Measurements from ENCODE around the gene C11orf65. TPM values are rescaled to one million over a fixed set of nuclear protein-coding genes. Genes with fewer than 3 reads are reported as not detected.

The C11orf65 gene
- total RNA-seq, 1 donor = 1.1 TPM

- no peaks in the 10 kb centered on the region for H3K36me3 ChIP-seq (ENCODE audit: insufficient read depth, low read length)
- H3K9me3 ChIP-seq (ENCODE audit: low read depth, low read length) = no peaks in the 10 kb centered on the region
- no peak overlapping the region for H3K4me3 ChIP-seq (ENCODE audit: insufficient read depth, low read length)
- no peak overlapping the region for H3K27ac ChIP-seq (ENCODE audit: low read depth, low read length)
- H3K27me3 ChIP-seq (ENCODE audit: insufficient read depth, low read length) = no peaks in the 10 kb centered on the region
- no peak for TF ChIP-seq CTCF (IDR thresholded peaks at IDR 0.05; ENCODE audit: extremely low read depth, low read depth, low read length)
- DNase-seq (ENCODE audit: insufficient read length, low spot score, missing footprints) = no peak
- no peak overlapping the region for H3K4me2 ChIP-seq (ENCODE audit: insufficient read depth, low read length)
- no peak overlapping the region for H2AFZ ChIP-seq (ENCODE audit: low read length)
- no peaks in the 10 kb centered on the region for H3K79me2 ChIP-seq (ENCODE audit: insufficient read depth, low read length)
- no peaks in the 10 kb centered on the region for H3K4me1 ChIP-seq (ENCODE audit: insufficient read depth, low read length)
- no peaks in the 10 kb centered on the region for H4K20me1 ChIP-seq (ENCODE audit: insufficient read depth, low read length)
These were observed 30.7 kb downstream of the C11orf65 start for GRCh38 chr11:108436594-108436993.

- H2AFZ ChIP-seq (ENCODE audit: low read length) = no peak overlapping the region
- H3K9me3 ChIP-seq (ENCODE audit: low read depth, low read length) = no peaks in the 10 kb centered on the region
These were observed 32.3 kb downstream of the C11orf65 start for GRCh38 chr11:108435066-108435465.

GRCh38 chr11:108432783-108433182, 34.5 kb downstream of the C11orf65 start:
- H3K27ac ChIP-seq (ENCODE audit: low read depth, low read length) = no peak overlapping the region
- H3K4me3 ChIP-seq (ENCODE audit: insufficient read depth, low read length) = no peak overlapping the region
- H3K9me3 ChIP-seq (ENCODE audit: low read depth, low read length) = no peaks in the 10 kb centered on the region
- no peak overlapping the region for H3K4me2 ChIP-seq (ENCODE audit: insufficient read depth, low read length)
- H2AFZ ChIP-seq (ENCODE audit: low read length) = no peak overlapping the region
- H4K20me1 ChIP-seq (ENCODE audit: insufficient read depth, low read length) = no peaks in the 10 kb centered on the region
- DNase-seq (ENCODE audit: insufficient read length, low spot score, missing footprints) = peak; percentile 57
- no peaks in the 10 kb centered on the region for H3K36me3 ChIP-seq (ENCODE audit: insufficient read depth, low read length)
- H3K27me3 ChIP-seq (ENCODE audit: insufficient read depth, low read length) = no peaks in the 10 kb centered on the region
- no peaks in the 10 kb centered on the region for H3K4me1 ChIP-seq (ENCODE audit: insufficient read depth, low read length)
- no peaks in the 10 kb centered on the region for H3K79me2 ChIP-seq (ENCODE audit: insufficient read depth, low read length)
- TF ChIP-seq CTCF (IDR thresholded peaks at IDR 0.05; ENCODE audit: extremely low read depth, low read depth, low read length) = no peak

More at GRCh38 chr11:108435066-108435465, 32.3 kb downstream of the C11orf65 start:
- TF ChIP-seq CTCF (IDR thresholded peaks at IDR 0.05; ENCODE audit: extremely low read depth, low read depth, low read length) = no peak
- Histone ChIP-seq H3K4me3 (ENCODE audit: insufficient read depth, low read length) (no peak overlapping the region), H4K20me1 (ENCODE audit: insufficient read depth, low read length) (no peaks in the 10 kb centered on the region), H3K27ac (ENCODE audit: low read depth, low read length) (no peak overlapping the region), H3K27me3 (ENCODE audit: insufficient read depth, low read length) (no peaks in the 10 kb centered on the region), H3K4me1 (ENCODE audit: insufficient read depth, low read length) (no peaks in the 10 kb centered on the region), H3K4me2 (ENCODE audit: insufficient read depth, low read length) (no peak overlapping the region), H3K79me2 (ENCODE audit: insufficient read depth, low read length) (no peaks in the 10 kb centered on the region), H3K36me3 (ENCODE audit: insufficient read depth, low read length) (no peaks in the 10 kb centered on the region)
- DNase-seq (ENCODE audit: insufficient read length, low spot score, missing footprints) = no peak

GRCh38 chr11:108431997-108432396, 35.3 kb downstream of the C11orf65 start:
- DNase-seq (ENCODE audit: insufficient read length, low spot score, missing footprints) = no peak
- Histone ChIP-seq H3K4me1 (ENCODE audit: insufficient read depth, low read length) (no peaks in the 10 kb centered on the region), H3K79me2 (ENCODE audit: insufficient read depth, low read length) (no peaks in the 10 kb centered on the region), H3K4me3 (ENCODE audit: insufficient read depth, low read length) (no peak overlapping the region), H3K27me3 (ENCODE audit: insufficient read depth, low read length) (no peaks in the 10 kb centered on the region), H2AFZ (ENCODE audit: low read length) (no peak overlapping the region), H4K20me1 (ENCODE audit: insufficient read depth, low read length) (no peaks in the 10 kb centered on the region), H3K4me2 (ENCODE audit: insufficient read depth, low read length) (no peak overlapping the region), H3K9me3 (ENCODE audit: low read depth, low read length) (no peaks in the 10 kb centered on the region), H3K27ac (ENCODE audit: low read depth, low read length) (no peak overlapping the region), H3K36me3 (ENCODE audit: insufficient read depth, low read length) (no peaks in the 10 kb centered on the region)
- TF ChIP-seq CTCF (IDR thresholded peaks at IDR 0.05; ENCODE audit: extremely low read depth, low read depth, low read length) = no peak

Data from osteoblast (primary cell).